H1 (cell line): ENCODE results near the gene ADCY7. TPM values are rescaled to one million over a fixed set of nuclear protein-coding genes. Genes with fewer than 3 reads are reported as not detected.

Experiments
- GTF2F1 ChIP-seq: IDR thresholded peaks from 2 replicates; pipeline ENCODE4 v1.6.1; 2012; ENCODE audit warnings: low read depth, low read length, improper control_type of control experiment, borderline replicate concordance
- TCF12 ChIP-seq: IDR thresholded peaks from 2 replicates; pipeline ENCODE4 v1.6.1; 2011; ENCODE audit warnings: low read depth, mild to moderate bottlenecking, low read length
- polyA plus RNA-seq, 7 experiments: library from polyadenylated mRNA; depleted of rRNA in 3 of 7; stranded (reverse) in 5 of 7; unstranded in 2 of 7; fragments of >200 nt in 5 of 7; fragments of 200-250 nt in 2 of 7; gene quantifications; 1 replicate in 5 of 7; 2 replicates in 1 of 7; 4 replicates in 1 of 7; pipeline versions ENCODE4 v1.2.1 to v1.2.3, GENCODE V29; 2011 to 2013; ENCODE audit warnings: missing spikeins in 2 of 7, mixed read lengths in 2 of 7
- total RNA-seq: library from RNA; stranded (reverse); fragmentation: NEBNext Ultra II Directional; extraction: Animal tissue kit (Norgen Biotek cat#: 25700); gene quantifications from 2 replicates; pipeline ENCODE4 v1.2.1, GENCODE V29; 2021

Gene ADCY7
- total and polyA plus RNA-seq, 2 of the 8 experiments (the other 6 are each of a cell fraction or from before 2014, with no cell fraction given), result 2.4 to 5.1 TPM

GRCh38 chr16:50255538-50255937, 10.8 kb upstream of the ADCY7 start (continued):
- no peak for TF ChIP-seq TCF12
- no peak for TF ChIP-seq GTF2F1
- TF ChIP-seq, all 59 proteins: peak for 0
